Esophagus (tissue), 2 donors: ENCODE results near the gene SMYD5. TPM values are rescaled to one million over a fixed set of nuclear protein-coding genes. Genes with fewer than 3 reads are reported as not detected.

ENCODE experiments used
- H3K27ac ChIP-seq, 2 donors: one replicate each; pipeline ENCODE4 v1.5.1; 2013; ENCODE audit warnings: low read depth in 2 of 2, mild to moderate bottlenecking in 2 of 2, inconsistent platforms in 1 of 2, low read length in 1 of 2, moderate library complexity in 1 of 2
- H3K27me3 ChIP-seq, 2 donors: one replicate each; pipeline ENCODE4 v1.6.1; 2013; ENCODE audit warnings: low read length in 2 of 2, control low read depth in 1 of 2, mild to moderate bottlenecking in 1 of 2; ENCODE audit not compliant: insufficient read depth in 2 of 2, control insufficient read depth in 1 of 2
- H3K36me3 ChIP-seq, 2 donors: one replicate each; pipeline ENCODE4 v1.6.1; 2013; ENCODE audit warnings: low read length in 1 of 2; ENCODE audit not compliant: control insufficient read depth in 2 of 2, insufficient read depth in 2 of 2
- H3K4me1 ChIP-seq, 2 donors: one replicate each; pipeline ENCODE4 v1.6.1; 2013; ENCODE audit warnings: low read length in 1 of 2; ENCODE audit not compliant: control insufficient read depth in 2 of 2, insufficient read depth in 2 of 2
- H3K4me3 ChIP-seq, 2 donors: one replicate each; pipeline ENCODE4 v1.5.1; 2013; ENCODE audit warnings: low read length in 2 of 2, mild to moderate bottlenecking in 2 of 2, low read depth in 1 of 2, moderate library complexity in 1 of 2
- H3K9me3 ChIP-seq, 2 donors: one replicate each; pipeline ENCODE4 v1.6.1; 2013; ENCODE audit warnings: mild to moderate bottlenecking in 2 of 2, low read depth in 1 of 2, low read length in 1 of 2, moderate library complexity in 1 of 2; ENCODE audit not compliant: control insufficient read depth in 2 of 2, insufficient read depth in 1 of 2
- WGBS, 2 donors: extraction: QIAGEN DNeasy Blood & Tissue Kit; methylation state at CpG; one replicate each; pipeline ENCODE4 v1.1.7; 2013; 5-methylcytosine and 5-hydroxymethylcytosine counted together
- polyA plus RNA-seq, 2 donors: library from polyadenylated mRNA; stranded (reverse); fragments of 200-250 nt; gene quantifications; one replicate each; pipeline ENCODE4 v1.2.3, GENCODE V29; 2013
- donor health status: healthy with polysubstance abuse.
- donor health status: Bipolar disorder and iron deficiency.

Gene SMYD5
- polyA plus RNA-seq, 2 donors = 12.6 to 13.6 TPM

DNA sequence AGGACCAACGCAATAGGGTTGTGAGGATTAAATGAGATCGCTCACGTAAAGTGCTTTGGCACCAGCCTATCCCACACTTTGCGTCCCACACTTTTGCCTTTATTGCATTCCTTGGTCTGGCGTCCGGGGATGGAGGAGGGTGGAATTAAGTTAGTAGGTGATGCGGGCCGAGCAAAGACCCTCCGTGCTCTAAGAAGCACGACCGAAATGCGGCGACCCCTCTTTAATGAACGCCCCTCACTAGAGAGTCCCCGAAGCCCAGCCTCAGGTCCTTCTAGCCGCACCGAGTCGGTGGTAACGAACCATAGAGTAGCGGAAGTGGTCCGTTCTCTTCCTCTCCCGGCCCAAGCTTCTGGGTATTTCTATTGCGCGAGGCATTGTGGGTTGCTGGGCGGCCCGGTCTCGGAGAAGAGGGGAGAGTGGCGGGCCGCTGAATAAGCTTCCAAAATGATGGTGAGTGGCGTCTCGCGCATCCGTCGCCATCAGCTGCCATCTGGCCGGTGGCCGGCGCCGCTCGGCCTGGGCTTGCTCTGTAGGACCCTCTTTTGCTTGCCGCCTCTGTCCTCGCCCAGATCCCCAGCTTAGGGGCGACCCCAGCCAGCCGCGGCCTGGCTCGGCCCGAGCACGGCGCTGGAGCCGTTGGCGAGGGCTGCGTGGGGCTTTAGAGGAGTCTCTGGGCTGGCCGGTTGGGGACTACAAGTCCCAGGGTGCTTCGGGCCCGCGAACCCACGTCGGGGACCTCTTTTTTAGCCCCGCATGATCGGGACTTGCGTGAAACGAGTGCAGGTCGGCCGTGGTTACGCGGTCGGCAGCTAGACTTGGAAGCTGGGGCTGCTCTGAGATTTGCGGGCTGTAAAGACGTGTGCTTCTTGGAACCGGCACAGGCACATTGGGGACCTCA, 20.1 kb downstream of the SMYD5 start, which contains the start of gene CCT7:
CCT7 (plus strand) TSS at position 377 of the 901 bp plus-strand sequence; CDS start at position 448, 71 bp downstream.
- Histone ChIP-seq H3K36me3 (peaks cover 4% of the 10 kb centered on the region in 2 donors), H3K4me3 (peak within 1 kb of the TSS; percentile 70 to 85), H3K27me3 (no peaks in the 10 kb centered on the region), H3K4me1 (peaks cover 0 to 6% of the 10 kb centered on the region in 2 donors), H3K9me3 (no peaks in the 10 kb centered on the region), H3K27ac (peak within 1 kb of the TSS; percentile 83 to 86)
- WGBS, 2 donors = 0% methylated on average over 65 to 69 of the region's 69 CpGs

DNA sequence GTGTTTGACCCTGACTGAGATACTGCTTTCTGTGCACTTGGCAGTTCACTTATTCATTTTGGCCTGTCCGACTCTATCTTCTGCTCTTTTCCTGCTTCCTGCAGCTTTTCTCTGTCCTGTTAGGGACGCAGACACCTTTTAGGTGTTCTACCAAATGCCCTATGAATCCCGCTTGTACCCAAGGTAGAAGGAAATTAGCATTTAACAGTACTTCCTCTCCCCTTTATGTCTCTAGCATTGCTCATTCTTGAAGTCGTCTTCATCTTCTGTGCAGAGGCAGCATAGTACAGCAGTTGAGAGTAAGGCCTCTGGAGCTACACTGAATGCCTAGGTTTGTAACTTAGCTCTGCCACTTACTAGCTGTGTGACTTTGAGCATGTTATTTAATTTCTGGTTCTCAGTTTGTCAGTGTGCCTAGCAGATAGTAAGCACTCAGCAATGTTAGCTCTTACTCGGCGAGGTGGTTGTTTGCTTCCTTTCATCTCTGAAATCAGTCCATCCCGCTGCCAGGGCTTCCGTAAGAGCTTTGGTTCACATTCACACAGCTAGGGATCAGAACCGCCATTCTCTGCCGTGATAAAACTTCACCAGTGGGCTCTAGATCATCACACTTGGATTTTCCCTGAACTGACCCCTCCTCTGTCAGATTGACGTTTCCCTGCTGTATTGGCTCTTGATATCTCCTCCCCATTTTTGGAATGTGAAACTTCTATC, 21.4 kb downstream of the SMYD5 start:
- WGBS, 2 donors = 56 to 58% methylated on average over 11 of the region's 11 CpGs
- no peaks in the 10 kb centered on the region for H3K27me3 ChIP-seq
- peaks cover 0 to 6% of the 10 kb centered on the region in 2 donors for H3K4me1 ChIP-seq
- H3K27ac ChIP-seq = no peak overlapping the region
- peaks cover 6 to 7% of the 10 kb centered on the region in 2 donors for H3K36me3 ChIP-seq
- H3K9me3 ChIP-seq = no peaks in the 10 kb centered on the region
- peak overlapping the region; percentile 70 to 85 for H3K4me3 ChIP-seq

DNA sequence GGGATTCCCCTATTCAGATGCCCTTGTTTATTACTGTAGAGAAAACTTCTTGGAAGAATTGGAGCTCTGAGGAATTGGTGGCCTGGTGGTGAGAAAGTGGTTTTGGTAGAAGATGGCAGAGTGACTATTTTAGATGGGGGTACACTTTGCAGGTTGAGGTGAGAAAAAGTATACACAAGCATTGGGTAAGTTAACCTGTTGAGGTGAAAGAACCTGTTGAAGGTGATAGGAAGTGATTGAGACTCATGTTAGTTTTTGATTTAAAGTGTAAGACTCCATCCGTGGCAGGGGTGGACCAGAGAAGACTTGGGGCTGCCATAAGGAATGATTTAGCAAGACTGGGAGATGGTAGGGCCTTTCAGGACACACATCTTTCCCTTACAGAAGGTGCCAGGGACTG, 23.1 kb downstream of the SMYD5 start:
- Histone ChIP-seq H3K4me3 (no peak overlapping the region), H3K36me3 (peaks cover 6 to 7% of the 10 kb centered on the region in 2 donors), H3K4me1 (peaks cover 0 to 6% of the 10 kb centered on the region in 2 donors), H3K27ac (no peak overlapping the region), H3K27me3 (no peaks in the 10 kb centered on the region), H3K9me3 (no peaks in the 10 kb centered on the region)
- WGBS, 2 donors = 48 to 56% methylated on average over 1 of the region's 1 CpG

DNA sequence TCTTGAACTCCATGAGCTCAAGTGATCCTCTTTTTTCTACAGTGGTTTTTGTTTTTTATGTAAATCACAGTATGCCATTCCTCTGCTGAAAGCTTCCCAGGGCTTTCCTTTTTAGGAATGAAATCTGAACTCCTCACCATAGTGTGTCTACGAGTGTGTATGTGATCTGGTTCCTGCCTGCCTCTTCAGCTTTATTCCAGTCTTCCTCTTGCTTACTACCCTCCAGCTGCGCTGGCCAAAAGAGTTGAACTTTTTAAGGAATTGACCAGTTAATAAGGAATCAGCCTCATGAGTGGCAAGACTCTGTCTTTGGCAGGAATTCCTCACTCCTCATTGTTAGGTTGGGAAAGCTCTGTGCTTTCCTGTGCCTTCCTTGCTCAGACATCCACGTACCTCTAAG, 24.1 kb downstream of the SMYD5 start:
- WGBS, 2 donors = 74 to 83% methylated on average over 3 of the region's 3 CpGs
- Histone ChIP-seq H3K4me3 (no peak overlapping the region), H3K4me1 (peaks cover 0 to 4% of the 10 kb centered on the region in 2 donors), H3K36me3 (peaks cover 7 to 9% of the 10 kb centered on the region in 2 donors), H3K27ac (no peak overlapping the region), H3K27me3 (no peaks in the 10 kb centered on the region), H3K9me3 (no peaks in the 10 kb centered on the region)

DNA sequence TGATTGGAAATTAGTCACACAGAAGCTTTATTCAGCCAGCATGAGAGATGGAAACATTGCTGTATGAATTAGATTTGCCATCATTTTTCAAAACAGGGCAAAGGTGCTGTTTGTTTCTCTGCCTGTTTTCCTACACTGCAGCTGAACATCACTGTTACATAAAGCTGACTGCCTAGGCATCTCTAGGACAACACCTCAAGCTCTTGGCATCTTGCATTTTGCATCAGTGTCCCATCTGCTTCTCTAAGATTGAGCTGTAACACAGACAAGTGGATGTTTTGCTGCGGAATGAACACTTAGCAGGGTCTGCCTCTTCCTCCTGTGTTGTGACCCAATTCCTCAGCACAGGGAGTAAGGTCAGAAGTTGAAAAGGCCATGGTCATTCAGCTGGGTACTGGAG, 24.9 kb downstream of the SMYD5 start:
- Histone ChIP-seq H3K4me1 (peaks cover 0 to 4% of the 10 kb centered on the region in 2 donors), H3K27me3 (no peaks in the 10 kb centered on the region), H3K36me3 (peaks cover 7 to 9% of the 10 kb centered on the region in 2 donors), H3K27ac (no peak overlapping the region), H3K4me3 (no peak overlapping the region), H3K9me3 (no peaks in the 10 kb centered on the region)
- 84 to 92% methylated on average over 1 of the region's 1 CpG for WGBS, 2 donors

DNA sequence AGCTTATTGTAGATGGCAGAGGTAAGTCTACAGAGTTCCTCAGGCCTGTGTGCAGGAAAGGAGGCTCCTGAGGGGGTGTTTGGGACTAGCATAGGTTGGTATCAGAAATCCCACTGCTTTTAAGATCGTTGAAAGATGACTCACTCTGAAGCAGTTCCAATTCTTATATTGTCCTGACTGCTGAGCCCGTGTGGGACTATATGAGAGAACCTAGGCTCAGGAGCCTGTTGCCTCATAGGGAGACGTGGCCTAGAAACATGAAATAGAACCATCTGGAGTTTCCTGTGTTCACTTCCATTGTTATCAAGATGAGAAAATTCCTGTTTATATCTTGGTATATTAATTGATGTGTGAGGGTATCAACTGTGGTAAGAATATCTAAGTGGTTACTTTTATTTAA, 25.7 kb downstream of the SMYD5 start:
- H3K4me1 ChIP-seq = peaks cover 2 to 4% of the 10 kb centered on the region in 2 donors
- peaks cover 9 to 12% of the 10 kb centered on the region in 2 donors for H3K36me3 ChIP-seq
- H3K27me3 ChIP-seq = no peaks in the 10 kb centered on the region
- H3K9me3 ChIP-seq = no peaks in the 10 kb centered on the region
- no peak overlapping the region for H3K27ac ChIP-seq
- no peak overlapping the region for H3K4me3 ChIP-seq
- WGBS, 2 donors = 35 to 51% methylated on average over 3 of the region's 3 CpGs

DNA sequence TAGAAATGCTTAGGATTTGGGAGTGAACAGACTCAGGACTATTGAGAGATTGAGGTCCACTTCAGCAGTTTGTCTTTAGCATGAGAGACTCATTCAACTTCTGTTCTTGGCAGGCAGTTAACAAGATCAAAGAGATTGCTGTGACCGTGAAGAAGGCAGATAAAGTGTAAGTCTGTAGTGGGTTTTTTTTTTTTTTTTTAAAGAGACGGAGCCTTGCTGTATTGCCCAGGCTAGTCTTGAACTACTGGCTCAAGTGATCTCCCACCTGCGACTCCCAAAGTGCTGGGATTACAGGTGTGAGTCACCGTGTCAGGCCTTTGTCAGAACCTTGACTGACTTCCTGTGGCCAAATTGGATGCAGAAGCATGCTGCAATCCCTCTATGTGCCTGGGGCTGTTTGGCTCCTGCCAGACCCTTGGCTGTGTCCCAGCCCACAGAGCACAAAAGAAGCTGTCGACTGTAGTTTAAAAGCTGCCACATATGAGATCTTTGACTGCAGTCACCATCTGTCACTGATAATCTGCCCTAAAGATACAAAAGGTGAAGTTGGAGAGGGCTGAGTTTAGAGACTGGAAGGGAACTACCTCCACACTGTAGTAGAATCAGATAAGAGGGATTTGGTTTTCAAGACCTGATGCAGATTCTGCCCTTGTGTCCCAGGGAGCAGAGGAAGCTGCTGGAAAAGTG, 30.0 kb downstream of the SMYD5 start:
- 33 to 51% methylated on average over 5 of the region's 5 CpGs for WGBS, 2 donors
- H3K36me3 ChIP-seq = peaks cover 23 to 27% of the 10 kb centered on the region in 2 donors
- H3K27ac ChIP-seq = no peak overlapping the region
- H3K4me3 ChIP-seq = no peak overlapping the region
- H3K4me1 ChIP-seq = peaks cover 0 to 2% of the 10 kb centered on the region in 2 donors
- H3K27me3 ChIP-seq = no peaks in the 10 kb centered on the region
- no peaks in the 10 kb centered on the region for H3K9me3 ChIP-seq

DNA sequence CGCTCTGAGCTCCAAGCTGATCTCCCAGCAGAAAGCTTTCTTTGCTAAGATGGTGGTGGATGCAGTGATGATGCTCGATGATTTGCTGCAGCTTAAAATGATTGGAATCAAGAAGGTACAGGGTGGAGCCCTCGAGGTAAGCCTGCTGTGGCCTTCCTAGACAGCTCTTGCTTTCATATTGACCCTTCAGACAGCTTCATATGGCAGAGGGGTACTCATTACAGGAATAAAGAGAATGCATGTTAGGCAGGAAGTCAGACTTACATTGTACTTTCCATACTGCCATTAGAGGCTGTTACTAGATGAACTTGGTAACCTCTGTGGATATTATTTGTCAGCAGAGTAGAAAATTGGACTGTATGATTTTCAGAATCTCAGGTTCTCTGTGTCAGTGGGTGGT, 30.5 kb downstream of the SMYD5 start:
- H3K27me3 ChIP-seq = no peaks in the 10 kb centered on the region
- H3K4me1 ChIP-seq = peaks cover 0 to 2% of the 10 kb centered on the region in 2 donors
- H3K36me3 ChIP-seq = peaks cover 21 to 27% of the 10 kb centered on the region in 2 donors
- WGBS, 2 donors = 74 to 80% methylated on average over 3 of the region's 3 CpGs
- H3K9me3 ChIP-seq = no peaks in the 10 kb centered on the region
- H3K27ac ChIP-seq = no peak overlapping the region
- H3K4me3 ChIP-seq = no peak overlapping the region

DNA sequence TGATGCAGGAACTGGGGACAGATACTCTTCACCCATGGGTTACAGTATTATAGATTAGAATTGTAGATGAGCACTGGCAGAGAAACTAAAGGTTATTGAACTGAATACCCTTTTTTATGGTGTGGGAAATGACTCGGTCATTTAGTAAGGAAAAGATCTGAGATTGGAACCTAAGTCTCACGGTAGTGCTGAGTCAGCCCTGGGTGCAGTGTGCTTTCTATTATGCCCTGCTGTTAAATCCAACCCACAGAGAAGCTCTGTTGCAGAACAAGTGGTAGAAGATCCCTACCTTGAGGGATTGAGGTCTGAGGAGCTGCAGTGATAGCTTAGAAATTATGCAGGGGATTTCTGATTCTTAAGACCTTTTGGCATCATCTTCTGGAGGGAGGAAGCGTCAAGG, 32.8 kb downstream of the SMYD5 start:
- Histone ChIP-seq H3K36me3 (peaks cover 23 to 39% of the 10 kb centered on the region in 2 donors), H3K4me1 (peaks cover 0 to 2% of the 10 kb centered on the region in 2 donors), H3K4me3 (no peak overlapping the region), H3K9me3 (no peaks in the 10 kb centered on the region), H3K27ac (no peak overlapping the region), H3K27me3 (no peaks in the 10 kb centered on the region)
- WGBS, 2 donors = 80 to 85% methylated on average over 3 of the region's 3 CpGs
